22Rv1 (cell line): ENCODE measurements around the gene ODAPH.
"Not testable (repeated sequence)": the region's sequence is repeated elsewhere in the genome, so short reads cannot be mapped to it uniquely, and the experiment has no call there.

Experiments
- H3K27ac ChIP-seq: fragments of 450-650 bp; 2 replicates; pipeline ENCODE4 v1.5.1; 2017
- CTCF ChIP-seq: fragments of 450-650 bp; IDR thresholded peaks from 2 replicates; pipeline ENCODE4 v1.5.1; 2017; ENCODE audit warnings: mild to moderate bottlenecking
- ZFX ChIP-seq: fragments of 450-650 bp; IDR thresholded peaks from 2 replicates; pipeline ENCODE4 v1.6.1; 2017; ENCODE audit warnings: antibody characterized with exemption, borderline replicate concordance

ODAPH gene, protein sequence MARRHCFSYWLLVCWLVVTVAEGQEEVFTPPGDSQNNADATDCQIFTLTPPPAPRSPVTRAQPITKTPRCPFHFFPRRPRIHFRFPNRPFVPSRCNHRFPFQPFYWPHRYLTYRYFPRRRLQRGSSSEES

GRCh38 chr4:75555294-75556164 lies at the start of gene ODAPH:
Gene ODAPH (plus strand): TSS chr4:75556066. CDS start chr4:75556083, 17 bp downstream.
- TF ChIP-seq ZFX (no peak), CTCF (peak; percentile 48)

GRCh38 chr4:75509592-75509991 lies 46.3 kb upstream of the ODAPH start:
- H3K27ac ChIP-seq: not testable (repeated sequence)

More at GRCh38 chr4:75555294-75556164, at the start of gene ODAPH:
- no peak within 1 kb of the TSS for H3K27ac ChIP-seq

- no peak for TF ChIP-seq CTCF
- no peak for TF ChIP-seq ZFX
- H3K27ac ChIP-seq: no peak overlapping the region
These were observed 44.0 kb upstream of the ODAPH start for GRCh38 chr4:75511841-75512240.

- H3K27ac ChIP-seq: no peak overlapping the region; the same call in 1 of the 2 replicates
- no peak for TF ChIP-seq CTCF
- TF ChIP-seq ZFX: no peak
These were observed 43.3 kb upstream of the ODAPH start for GRCh38 chr4:75512386-75513211.

DNA sequence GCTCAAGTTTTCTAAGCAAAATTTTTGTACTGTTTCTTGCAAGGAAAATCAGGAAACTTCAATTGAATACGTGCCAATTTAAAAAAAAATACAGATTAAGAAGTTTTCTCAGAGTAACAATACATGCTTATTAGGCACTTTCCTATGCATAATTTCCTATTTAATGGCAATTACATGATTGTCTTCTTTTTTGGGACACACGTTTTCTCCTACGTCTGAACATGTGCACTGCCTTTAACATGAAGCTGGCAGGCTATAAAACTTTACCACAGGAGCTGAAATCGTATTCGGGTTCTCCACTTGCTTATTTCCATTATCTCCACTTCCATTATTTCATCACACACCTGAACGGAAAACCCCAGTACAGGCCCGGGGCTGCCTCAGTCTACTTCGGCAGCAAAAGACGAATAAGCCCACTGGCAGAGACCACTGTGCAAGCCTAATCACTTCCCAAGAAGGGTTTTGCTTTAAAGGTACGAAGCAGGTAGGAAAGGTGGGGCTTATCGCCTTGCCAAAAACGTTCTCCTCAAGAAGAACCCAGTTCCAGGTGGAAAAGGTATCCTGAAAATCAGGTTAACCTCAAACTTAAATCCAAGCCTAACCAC lies 42.2 kb upstream of the ODAPH start:
- TF ChIP-seq ZFX: no peak
- TF ChIP-seq CTCF: no peak

GRCh38 chr4:75514131-75514948 lies 41.5 kb upstream of the ODAPH start, which contains the start of the genes RCHY1 and THAP6:
Gene RCHY1 (minus strand): TSS chr4:75514403. CDS start chr4:75514286, 117 bp downstream.
Gene THAP6 (plus strand): TSS chr4:75514473. CDS start chr4:75515453, 980 bp downstream.
- TF ChIP-seq CTCF: no peak
- TF ChIP-seq ZFX: no peak
- H3K27ac ChIP-seq: peak within 1 kb of the TSS; percentile 94

More for the DNA sequence above, 42.2 kb upstream of the ODAPH start:
- peak overlapping the region; percentile 94 for H3K27ac ChIP-seq
